GM19463 (cell line): Measurements from ENCODE around the gene PSMC6.
"Not testable (repeated sequence)": the region's sequence is repeated elsewhere in the genome, so short reads cannot be mapped to it uniquely, and the experiment has no call there.

Source experiments
- ATAC-seq: cut with Tn5 transposase; IDR thresholded peaks from one replicate; pipeline ENCODE4 v1.9.1; 2021; ENCODE audit warnings: mild to moderate bottlenecking, moderate library complexity; ENCODE audit not compliant: unreplicated experiment

The PSMC6 gene

DNA sequence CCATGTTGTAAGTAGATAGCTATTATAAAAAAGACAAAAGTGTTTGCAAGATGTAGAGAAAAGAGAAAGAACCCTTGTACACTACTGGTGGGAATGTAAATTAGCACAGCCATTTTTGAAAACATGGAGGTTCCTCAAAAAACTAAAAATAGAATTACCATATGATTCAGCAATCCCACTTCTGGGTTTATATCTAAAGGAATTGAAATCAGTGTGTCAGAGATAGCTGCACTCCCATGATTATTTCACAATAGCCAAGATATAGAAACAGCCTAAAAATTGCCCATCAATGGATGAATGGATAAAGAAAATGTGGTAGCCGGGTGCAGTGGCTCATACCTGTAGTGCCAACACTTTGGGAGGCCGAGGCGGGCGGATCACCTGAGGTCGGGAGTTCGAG, 9.2 kb downstream of the PSMC6 start:
- ATAC-seq, result no peak

- no peak for ATAC-seq
Observed at GRCh38 chr14:52723514-52724359, 16.7 kb downstream of the PSMC6 start.

DNA sequence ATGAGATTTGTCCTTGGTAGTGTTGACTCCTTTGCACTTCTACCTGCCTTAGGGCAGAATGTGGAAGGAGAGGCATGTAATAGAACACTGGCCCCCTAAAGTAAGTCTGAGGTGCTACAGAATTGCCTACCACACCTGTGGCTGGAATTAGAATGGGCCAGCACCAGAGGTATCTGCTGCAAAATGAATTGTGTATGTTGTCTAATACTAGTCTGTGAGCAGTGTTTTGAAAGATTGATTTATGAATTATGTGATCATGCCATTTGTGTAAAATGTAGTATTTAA, 17.3 kb downstream of the PSMC6 start:
- no peak for ATAC-seq

- ATAC-seq, result not testable (repeated sequence)
Observed at GRCh38 chr14:52727509-52727908, 20.5 kb downstream of the PSMC6 start.

- ATAC-seq, result not testable (repeated sequence)
Observed at GRCh38 chr14:52729035-52729434, 22.0 kb downstream of the PSMC6 start.

GRCh38 chr14:52729585-52729924, 22.6 kb downstream of the PSMC6 start:
- no peak for ATAC-seq

- ATAC-seq, result peak; percentile 93
Observed at GRCh38 chr14:52729925-52730708, 23.1 kb downstream of the PSMC6 start, which contains the start of gene STYX. TSS of gene STYX (plus strand) at chr14:52730166. CDS start at chr14:52730475, 309 bp downstream.

DNA sequence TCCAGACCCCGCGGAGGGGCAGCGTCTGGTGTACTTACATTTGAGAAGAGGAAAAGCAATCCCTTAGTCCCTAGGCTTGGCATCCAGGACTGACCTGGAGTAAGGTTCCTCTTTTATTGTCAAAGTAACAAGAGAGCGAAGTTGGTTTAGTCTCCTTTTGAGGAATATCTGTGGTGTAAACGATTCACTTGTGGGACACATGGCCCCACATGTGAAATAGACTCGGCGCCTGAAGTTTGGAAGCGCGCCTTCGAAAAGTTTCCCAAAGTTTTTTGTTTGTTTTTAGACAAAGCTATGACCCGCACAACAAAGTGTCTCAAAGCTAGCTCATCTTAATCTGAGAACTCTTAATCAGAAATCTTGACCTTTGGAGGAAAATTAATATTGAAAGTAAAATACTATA, 23.7 kb downstream of the PSMC6 start:
- ATAC-seq, result no peak

DNA sequence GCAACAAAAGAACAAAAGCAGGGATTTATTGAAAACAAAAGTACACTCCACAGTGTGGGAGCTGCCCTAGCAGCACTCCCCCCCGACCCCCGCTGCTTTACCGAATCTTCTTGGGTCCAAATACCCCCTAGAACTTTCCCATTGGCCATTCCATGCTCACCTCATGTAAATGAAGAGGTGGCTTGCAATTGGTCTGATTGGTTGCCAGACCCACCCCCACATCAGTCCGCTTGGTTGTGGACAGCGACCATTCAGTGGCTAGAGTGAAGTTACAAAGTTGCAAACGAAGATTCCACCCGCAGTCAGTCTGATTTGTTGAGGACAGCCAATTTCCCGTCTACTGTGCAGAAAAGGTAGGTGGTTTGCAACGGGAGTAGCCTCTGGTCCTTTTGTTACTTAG, 26.8 kb downstream of the PSMC6 start:
- no peak for ATAC-seq

GRCh38 chr14:52735921-52736489, 29.0 kb downstream of the PSMC6 start:
- ATAC-seq, result no peak

DNA sequence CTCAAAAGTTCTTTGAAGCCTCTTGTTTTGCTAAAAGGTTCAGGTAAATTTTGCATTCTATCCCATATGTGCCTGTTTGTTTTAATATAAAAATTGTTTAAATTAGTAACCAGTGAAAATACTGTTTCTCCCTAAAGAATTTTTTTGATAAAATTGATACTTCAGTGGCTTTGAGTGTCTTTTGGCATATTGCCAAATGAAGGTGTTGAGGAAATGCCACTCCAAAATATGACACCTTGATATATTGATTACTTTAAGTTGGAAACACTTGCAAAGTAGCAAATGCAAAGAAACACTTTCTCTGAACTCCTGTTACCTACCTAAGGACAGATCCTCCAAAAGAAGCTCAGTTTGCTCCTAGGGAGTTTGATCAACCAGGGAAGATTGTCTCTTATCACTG, 31.4 kb downstream of the PSMC6 start:
- ATAC-seq, result no peak

DNA sequence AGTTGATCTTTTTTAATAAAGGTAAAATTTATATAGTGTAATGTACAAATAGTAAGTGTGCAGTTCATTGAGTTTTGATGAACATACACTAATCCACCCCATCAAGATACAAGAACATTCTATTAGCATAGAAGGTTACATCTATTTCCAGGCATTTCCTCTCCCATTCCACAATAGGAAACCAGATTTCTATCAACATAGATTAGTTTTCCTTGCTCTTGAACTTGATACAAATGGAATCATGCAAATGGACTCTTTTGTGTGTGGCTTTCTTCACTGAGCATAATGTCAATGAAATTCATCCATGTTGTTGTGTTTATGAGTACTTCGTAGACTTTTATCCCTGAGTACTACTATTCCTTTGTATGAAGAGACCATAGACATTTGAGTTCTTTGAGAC, 33.8 kb downstream of the PSMC6 start:
- no peak for ATAC-seq

DNA sequence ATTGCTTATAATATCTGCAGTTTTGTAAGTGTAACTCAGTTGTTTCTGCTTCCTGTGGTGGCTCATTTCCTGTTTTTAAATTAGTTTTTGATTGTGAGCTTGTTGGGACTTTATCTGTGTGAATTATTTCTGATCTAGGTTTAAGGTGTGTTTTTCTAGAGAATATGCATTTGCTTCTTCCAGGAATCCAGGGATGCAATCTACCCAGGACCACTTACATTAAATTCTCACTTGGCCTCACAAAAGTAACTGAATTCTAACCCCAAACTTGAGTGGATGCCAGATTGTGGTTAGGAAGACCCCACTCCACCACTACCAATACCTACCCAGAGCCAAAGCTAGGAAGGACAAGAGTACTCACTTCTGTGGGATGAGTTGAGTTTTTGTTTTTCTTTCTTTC, 34.9 kb downstream of the PSMC6 start:
- no peak for ATAC-seq

GRCh38 chr14:52748647-52749292, 41.8 kb downstream of the PSMC6 start:
- ATAC-seq, result no peak

DNA sequence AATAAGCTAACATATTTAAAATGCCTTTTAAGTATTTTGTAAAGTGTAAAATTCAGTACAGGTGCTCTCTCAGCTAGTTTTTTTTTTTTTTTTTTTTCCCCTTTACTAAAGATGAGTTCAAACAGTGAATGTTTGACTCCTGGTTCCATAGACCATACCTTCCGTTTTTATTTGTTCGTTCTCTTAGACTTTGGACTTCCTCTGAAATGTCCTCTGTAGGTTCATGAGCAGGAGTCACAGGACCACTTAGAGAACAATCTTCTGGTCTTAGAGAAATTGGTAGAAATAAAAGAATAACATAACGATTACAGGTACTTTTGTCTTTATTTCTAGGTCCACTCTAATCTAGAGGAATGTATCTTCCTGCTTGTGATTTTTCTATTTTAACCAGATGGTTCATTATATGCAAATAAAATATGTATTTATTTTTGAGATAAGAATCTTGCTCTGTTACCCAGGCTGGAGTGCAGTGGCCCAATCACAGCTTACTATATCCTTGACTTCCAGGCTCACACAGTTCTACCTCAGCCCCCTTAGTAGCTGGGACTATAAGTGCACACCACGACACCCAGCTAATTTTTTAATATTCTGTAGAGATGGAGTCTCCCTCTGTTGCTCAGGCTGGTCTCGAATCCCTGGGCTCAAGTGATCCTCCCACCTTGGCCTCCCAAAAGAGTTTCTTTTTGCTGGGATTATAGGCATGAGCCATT, 48.8 kb downstream of the PSMC6 start:
- ATAC-seq, result no peak

DNA sequence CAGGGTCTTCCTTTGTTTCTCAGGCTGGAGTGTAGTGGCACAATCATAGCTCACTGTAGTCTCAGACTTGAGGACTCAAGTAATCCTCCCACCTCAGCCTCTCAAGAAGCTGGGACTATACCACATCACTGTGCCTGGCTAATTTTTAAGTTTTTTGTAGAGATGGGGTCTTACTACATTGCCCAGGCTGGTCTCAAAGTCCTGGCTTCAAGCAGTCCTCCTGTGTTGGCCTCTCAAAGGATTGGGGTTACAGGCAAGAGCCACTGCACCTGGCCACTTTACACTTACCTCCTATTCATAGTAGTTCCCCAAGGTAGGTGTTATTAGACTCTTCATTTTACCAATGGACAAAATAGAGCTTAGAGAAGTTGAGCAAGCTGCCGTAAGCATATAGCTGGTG, 52.1 kb downstream of the PSMC6 start:
- no peak for ATAC-seq

DNA sequence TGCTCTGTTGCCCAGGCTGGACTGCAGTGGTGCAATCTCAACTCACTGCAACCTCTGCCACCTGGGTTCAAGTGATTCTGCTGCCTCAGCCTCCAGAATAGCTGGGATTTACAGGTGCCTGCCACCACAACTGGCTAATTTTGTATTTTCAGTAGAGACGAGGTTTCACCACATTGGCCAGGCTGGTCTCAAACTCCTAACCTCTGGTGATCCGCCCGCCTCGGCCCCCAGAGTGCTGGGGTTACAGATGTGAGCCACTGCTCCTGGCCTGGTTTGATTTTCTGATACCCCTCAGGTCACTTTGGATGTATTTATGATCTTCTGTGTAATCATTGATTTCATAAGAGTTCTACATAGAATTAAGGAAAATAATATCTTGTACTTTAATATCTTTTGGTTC, 55.9 kb downstream of the PSMC6 start:
- not testable (repeated sequence) for ATAC-seq

DNA sequence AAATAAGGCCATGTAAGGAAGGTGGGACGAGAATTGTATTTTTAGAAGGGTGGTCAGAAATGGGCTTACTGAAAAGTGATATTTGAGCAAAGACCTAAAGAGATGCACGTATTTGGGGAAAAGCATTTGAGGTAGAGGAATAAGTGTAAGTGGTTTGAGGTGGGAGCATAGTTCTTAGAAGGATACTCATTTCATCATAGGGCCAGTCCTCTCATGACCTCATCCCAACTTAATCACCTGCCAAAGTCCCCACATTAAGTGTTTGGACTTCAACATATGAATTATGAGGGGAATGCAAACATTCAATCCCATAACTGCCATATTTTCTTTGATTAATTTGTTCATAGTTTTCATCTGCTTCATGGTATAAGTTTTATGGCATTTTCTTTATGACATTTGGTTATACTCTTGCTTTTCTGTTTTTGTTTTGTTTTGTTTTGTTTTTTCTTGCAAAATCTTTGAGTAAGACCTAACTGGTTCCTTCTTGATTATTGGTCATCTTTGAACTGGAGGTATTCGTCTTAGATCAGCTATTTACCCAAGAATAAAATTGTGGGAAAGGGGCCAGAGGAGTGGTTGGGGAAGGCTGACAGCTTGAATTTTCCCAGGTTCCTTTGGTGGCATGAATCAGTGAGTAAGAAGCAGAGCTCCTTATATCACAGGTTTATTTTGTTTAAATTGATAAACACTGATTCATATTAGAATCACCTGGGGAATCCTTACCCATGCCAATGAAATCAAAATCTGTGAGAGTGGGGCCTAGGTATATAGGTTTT, 60.2 kb downstream of the PSMC6 start:
- ATAC-seq, result no peak

DNA sequence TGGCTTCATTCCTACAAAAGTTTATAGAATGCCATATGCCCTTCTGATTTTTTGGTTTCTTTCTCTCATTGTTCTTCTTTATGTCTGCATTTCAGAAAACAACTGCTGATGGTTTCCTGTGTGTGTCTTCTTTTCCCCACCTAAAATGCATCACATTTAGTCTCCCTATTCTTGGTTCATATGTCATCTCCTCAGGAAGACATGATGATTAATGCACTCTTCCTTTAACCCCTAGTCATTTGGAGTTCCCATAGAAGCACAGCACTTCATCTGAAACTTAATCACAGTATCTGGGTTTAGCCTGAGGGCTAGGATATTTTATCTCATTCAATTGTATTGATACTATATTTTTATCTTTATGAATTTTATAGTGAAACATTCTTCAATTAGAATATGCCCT, 62.9 kb downstream of the PSMC6 start:
- ATAC-seq, result no peak

GRCh38 chr14:52776816-52777215, 69.8 kb downstream of the PSMC6 start:
- ATAC-seq, result no peak
